ENCODE measurements around the gene TMEM221. TPM values are rescaled to one million over a fixed set of nuclear protein-coding genes. Genes with fewer than 3 reads are reported as not detected.
"Not testable (repeated sequence)": the region's sequence is repeated elsewhere in the genome, so short reads cannot be mapped to it uniquely, and the experiment has no call there.

The TMEM221 gene
- total RNA-seq, 1 experiment from 2014 or later, result not detected

DNA sequence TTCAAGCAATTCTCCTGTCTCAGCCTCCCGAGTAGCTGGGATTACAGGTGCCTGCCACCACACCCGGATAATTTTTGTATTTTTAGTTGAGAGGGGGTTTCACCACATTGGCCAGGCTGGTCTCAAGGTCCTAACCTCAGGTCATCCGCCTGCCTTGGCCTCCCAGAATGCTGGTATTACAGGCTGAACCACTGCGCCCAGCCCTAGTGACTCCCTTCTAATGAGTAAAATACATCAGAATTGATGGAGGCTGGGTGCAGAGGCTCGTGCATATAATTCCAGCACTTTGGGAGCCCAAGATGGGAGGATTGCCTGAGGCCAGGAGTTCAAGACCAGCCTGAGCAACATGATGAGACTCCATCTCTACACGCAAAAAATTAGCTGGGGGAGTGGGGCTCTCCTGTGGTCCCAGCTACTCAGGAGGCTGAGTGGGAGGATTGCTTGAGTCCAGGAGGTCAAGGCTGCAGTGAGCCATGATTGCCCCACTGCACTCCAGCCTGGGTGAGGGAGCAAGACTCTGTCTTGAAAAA, 26.6 kb upstream of the TMEM221 start:
- not testable (repeated sequence) for DNase-seq (ENCODE audit: low read depth)

DNA sequence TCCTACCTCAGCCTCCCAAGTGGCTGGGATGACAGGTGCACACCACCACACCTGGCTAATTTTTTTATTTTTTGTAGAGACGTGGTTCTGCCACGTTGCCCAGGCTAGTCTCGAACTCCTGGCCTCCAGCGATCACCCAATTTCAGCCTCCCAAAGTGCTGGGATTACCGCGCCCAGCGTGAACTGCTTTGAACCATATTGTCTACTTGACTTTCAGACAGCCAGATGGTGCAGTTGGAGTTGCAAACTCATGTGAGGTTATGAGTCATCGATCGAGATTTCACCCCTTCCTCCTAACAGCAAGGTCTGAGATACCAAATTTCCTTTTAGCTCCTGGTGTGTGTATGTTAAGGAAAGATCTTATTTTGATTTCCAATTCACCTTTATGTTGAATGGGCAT, 24.6 kb upstream of the TMEM221 start:
- DNase-seq (ENCODE audit: low read depth), result peak; percentile 89

DNA sequence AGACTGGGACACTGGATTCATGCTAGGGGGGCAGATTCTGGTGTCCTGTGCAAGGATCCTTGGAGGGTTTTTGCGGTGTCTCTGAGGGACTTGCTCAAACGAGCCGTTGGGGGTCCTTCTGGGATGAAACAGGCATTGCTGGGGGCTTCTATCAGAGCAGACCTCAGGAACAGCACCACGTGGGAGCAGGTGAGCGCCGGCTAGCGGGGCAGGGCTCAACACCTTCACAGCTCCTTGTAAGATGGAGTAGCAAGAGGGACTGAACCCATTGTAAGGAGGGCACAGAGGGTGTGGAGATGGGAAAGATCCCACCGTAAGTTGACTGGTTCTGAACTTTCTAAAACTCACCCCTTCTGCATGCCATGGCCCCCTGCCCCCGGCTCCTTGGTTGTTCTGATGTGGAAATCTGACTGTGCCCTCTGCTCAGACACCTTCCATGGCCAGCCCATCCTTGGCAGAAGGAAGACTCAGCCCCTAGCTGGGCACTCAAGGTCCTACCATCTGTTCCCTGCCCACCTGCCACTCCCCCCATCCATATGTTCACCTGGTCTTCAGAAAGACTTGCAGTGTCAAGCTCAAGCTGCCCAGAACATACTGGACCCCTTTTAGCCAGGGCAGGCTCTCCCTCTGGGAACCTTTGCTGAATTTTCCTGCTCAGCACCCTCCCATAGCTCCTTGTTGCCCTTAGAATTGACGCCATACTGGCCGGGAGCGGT, 23.1 kb upstream of the TMEM221 start:
- no peak for DNase-seq (ENCODE audit: low read depth)

DNA sequence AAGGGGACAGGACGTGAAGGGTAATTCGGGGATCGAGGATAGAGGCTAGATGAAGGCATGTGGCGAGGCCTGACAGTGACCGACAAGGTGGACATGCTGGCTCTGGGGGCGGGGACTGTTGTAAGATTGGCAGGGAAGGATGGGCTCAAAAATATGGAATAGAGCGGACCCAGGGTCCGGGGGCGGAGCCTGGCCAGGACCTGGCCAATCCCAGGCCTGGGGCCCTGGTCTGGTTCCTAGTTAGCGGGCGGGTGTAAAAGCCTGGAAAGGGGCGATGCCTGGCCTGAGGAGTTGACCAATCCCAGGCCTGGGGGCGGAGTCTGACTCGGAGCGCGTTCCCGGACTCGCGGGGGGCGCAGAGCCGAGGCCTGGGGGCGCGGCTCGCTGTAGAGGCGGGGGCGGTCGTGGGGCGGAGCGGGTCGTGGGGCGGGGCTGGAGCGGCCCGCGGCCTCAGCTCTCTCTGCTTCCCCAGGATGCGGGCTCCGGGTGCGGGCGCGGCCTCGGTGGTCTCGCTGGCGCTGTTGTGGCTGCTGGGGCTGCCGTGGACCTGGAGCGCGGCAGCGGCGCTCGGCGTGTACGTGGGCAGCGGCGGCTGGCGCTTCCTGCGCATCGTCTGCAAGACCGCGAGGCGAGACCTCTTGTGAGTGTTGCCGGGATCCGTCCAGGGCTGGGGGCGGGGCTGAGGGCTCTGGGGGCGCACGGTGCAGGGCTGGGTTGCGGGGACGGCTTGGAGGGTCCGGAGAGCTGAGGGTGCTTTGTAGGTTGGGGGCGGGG, 21.8 kb upstream of the TMEM221 start, which contains the start of gene SLC27A1:
Gene SLC27A1 (plus strand): TSS at position 457 of the 774 bp plus-strand sequence. CDS start 17 bp downstream, at position 474.
- peak; percentile 99 for DNase-seq (ENCODE audit: low read depth)

DNA sequence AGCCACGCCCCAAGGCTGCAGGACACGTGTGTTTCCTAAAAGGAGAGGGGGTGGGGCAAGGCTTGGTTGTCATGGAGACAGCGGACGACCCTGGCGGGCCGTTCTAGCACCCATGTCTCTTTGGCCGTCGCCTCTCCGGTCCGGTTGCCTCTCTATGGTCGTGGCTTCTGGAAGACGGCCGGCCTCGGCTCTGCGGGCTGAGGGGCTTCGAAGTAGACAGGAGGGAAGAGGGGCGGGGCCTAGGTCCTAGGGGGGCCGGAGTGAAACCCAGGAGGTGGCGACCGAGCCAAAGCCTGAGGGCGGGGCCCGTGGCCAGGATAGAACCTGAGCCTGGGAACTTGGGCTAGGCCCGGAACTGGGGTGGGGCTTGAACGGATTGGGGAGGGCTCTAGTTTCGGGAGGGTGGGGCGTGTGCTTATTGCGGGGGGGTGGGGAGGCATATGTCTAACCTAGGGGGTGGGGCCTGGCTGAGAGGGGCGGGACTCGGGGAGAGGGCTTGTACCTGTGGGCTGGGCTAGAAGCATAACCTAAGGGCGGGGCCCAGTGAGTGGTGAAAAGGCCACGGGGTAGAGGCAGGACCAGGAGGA, 21.1 kb upstream of the TMEM221 start:
- DNase-seq (ENCODE audit: low read depth), result peak; percentile 84

DNA sequence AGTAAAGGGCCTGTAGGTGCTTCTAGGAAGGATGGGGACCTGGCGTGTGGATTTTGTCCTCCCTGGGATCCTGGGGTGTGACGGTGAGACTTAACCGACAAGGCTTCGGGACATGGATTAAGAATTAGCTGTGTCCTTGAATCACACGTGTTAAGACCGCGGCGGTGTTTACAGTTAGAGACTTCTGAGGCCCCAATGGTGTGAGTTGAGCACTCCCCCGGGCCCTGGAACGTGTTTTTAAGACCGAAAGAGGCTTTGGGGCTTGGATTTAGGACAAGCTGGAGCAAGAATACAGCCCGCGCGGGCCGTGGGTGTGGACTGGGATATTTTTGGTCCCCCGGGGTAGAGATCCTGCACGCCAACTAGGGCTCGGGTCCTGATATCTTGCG, 20.6 kb upstream of the TMEM221 start:
- no peak for DNase-seq (ENCODE audit: low read depth)

DNA sequence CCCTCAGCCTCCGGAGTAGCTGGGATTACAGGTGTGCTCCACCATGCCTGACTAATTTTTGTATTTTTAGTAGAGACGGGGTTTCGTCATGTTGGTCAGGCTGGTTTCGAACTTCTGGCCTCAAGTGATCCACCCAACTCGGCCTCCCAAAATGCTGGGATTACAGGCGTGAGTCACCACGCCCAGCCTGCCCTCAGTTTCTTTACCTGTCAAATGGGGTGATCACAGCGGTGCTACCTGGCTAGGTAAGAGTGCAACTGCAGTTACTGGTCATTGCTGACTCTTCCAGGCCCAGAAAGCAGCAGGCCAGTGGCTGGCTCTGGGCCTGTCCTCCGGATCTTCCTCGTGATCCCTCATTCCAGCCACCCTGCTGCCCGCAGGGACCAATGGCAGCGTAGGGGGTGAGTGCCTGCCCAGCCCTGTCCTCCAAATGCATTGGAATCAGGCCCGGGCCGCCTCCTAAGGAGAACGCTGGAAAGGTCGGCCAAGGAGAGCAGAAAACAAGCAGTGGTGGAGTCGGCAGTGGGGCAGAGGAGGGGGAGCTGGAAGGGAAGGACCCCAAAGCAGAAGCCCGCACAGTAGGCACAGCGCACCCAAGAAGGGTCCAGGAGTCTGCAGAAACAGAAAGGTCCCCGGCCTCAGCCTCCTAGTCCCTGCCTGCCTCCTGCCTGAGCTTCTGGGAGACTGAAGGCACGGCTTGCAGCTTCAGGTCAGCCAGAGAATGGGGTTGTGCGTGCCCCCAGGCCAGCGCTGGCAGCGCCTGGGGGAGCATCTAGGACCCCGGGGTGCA, 20.0 kb upstream of the TMEM221 start:
- no peak for DNase-seq (ENCODE audit: low read depth)

DNA sequence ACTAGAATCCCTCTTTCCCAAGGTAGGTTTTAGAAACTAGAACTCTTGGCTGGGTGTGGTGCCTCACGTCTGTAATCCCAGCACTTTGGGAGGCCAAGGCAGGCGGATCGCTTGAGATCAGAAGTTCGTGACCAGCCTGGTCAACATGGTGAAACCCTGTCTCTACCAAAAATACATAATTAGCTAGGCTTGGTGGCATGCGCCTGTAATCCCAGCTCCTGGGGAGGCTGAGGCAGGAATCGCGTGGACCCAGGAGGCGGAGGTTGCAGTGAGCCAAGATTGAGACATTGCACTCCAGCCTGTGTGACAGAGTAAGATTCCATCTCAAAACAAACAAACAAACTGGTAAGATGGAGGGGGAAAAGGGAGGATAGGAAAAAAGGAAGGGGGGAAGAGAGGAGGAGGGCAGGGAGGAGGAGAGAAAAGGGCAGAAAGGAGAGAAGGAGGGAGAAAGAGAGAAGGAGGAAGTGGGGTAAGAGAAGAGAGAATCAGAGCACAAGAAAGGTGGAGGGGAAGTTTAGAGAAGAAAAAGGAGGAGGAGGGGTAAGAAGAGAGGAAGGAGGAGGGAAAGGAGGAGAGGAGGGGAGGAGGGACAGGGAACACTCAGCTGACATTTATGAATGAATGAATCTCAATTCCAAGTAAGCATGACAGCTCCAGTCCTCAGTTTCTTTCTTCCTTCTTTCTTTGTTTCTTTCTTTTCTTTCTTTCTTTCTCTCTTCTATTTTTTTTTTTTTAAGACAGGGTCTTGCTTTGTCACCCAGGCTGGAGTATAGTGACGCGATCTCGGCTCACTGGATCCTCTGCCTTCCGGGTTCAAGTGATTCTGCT, 19.2 kb upstream of the TMEM221 start:
- DNase-seq (ENCODE audit: low read depth), result no peak

DNA sequence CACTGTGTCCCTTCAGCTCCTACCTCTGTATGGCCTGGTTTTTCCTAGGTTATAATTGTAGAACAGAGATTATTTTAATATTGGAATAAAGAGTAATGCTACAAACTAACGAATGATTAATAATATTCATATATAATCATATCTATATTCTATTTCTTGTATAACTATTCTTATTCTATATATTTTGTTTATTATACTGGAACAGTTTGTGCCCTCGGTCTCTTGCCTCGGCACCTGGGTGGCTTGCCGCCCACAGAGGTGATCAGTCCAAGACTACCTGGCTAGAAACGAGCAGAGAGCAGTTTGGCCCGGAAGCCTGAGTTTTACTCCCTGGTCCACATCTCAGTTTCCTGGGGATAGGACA, 18.0 kb upstream of the TMEM221 start:
- DNase-seq (ENCODE audit: low read depth), result no peak

DNA sequence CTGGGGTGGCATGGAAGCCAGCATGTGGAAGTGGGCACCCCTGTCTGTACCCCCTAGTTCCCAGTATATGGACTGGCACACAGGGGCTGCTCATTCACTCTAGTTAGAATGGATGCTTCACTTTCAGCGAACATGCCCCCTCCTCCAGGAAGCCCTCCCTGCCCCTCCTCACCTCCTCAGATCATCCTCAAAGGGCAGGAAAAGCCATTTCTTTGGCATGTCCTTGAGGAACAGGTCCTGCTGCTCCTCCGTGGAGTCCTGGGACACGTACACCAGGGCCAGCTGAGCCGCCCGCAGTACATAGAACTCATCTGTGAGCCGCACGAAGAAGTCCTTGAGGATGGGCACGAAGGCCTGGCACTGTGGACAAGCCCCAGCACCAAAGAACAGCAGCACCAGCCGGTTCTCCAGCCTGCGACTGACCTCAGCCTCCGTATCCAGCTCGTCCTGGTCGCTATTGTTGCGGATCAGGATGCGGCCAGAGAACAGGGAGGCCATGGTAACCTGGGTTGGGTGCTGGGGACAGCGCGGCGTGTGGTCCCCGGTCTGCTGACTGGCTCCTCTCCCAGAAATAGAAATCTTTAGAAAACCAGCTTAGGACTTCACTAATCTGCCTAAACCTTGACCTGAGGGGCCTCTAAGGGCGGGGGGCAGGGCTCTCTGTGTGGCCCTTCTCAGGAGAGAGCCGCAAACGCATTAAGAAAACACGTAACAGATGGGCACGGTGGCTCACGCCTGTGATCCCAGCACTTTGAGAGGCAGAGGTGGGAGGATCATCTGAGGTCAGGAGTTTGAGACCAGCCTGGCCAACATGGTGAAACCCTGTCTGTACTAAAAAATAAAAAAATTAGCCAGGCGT, 12.1 kb upstream of the TMEM221 start, which contains the start of gene NXNL1:
Gene NXNL1 (minus strand): TSS at position 555 of the 859 bp plus-strand sequence. CDS start 57 bp downstream, at position 498.
- DNase-seq (ENCODE audit: low read depth), result no peak

DNA sequence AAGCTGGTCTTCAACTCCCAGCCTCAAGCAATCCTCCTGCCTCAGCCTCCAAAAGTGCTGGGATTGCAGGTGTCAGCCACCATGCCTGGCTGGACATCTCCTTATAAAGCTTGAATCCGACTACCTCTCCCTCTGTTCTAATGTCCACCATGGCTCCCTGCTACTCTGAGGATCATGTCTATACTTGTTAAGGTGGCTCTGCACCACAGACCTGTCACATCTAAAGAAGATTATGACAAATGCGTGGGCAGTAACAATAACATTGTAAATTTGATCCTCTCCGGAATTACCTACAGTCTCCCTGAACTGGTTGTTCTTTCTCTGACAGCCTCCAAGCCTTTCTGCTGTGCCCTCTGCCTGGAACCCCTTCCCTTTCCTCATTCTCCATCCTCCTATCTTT, 10.5 kb upstream of the TMEM221 start:
- no peak for DNase-seq (ENCODE audit: low read depth)

DNA sequence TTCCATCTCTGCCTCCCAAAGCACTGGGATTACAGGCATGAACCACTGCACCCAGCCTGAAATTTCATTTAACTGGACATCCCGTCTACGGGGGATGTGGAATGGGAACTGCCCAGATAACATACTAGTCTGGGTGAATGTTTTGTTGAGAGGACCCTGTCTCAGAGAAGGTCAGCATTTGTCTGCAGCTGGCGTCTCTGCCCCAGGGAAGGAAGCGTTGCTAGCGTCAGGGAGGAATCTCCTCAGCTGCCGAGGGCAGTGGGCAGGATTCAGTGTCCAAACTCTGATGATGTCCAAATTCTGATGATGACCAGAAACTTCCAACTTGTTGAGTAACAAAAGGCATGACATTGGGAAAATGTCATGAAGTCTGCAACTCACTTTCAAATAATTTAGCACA, 9.1 kb upstream of the TMEM221 start:
- DNase-seq (ENCODE audit: low read depth), result no peak

DNA sequence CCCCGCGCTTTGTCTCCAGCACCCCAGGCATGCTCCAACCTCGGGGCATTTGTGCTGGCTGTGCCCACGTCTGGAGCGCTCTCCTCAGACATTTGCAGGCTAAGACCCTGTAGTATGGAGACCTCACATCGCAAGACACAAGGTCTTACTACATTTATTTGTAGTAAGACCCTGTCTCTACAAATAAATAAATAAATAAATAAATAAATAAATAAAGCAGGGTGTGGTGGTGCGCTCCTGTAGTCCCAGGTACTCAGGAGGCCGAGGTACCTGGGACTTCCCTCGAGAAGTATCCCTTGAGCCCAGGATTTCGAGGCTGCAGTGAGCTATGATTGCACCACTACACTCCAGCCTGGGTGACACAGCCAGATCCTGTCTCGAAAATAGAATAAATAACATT, 7.7 kb upstream of the TMEM221 start:
- DNase-seq (ENCODE audit: low read depth), result no peak

DNA sequence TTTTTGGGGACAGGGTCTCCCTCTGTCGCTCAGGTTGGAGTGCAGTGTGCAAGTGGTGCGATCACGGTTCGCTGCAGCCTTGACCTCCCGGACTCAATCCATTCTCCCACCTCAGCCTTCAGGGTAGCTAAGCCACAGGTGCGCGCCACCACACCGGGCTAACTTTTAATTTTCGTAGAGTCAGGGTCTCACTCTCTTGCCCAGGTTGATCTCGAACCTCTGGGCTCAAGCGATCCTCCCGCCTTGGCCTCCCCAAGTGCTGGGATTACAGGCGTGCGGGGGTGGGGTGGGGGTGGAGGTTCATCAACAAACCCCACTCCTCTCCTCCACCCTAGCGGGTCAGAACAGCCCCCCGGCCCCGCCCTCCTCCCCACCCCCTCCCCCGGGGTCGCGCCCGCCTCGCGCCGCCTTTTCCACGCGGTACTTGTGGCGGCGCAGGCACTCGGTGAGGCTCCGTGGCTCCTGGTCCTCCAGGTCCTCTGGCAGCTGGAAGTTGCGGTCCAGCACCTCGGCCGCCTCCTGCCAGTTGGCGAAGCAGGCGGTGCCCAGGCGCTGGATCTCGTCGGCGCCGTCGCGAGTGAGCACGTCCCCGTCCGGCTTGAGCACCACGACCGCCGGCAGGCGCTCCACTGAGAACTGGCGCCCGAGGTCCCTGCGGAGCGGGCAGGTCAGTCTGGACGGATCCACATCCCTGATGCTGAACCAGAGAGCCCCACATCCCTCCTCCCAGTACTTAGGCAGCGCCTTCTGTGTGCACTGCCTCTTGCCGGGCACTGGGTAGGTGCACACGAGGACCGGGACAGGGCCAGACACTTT, 7.0 kb upstream of the TMEM221 start:
- no peak for DNase-seq (ENCODE audit: low read depth)

DNA sequence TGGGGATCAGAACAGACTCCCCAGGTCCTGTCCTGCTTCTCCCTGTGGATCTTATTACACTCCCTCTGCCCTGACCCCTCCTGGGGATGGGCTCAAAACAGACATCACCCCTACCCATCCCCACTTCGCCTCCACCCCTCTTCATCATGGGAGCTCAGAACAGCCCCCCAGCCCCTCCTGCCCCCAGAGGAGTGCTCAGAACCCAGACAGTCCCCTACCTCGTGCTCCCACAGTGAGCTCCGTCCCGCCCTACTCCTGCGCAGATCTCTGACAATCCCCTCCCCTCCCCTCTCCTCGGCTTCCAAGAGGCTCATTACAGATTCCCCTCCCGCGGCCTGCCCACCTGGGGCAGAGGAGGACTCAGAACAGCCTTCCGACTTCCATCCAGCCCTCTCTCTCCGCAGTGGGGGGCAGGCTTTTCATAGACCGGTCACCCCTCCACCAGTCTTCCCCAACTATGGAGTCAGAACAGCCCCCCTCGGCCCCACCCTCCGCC, 6.2 kb upstream of the TMEM221 start:
- DNase-seq (ENCODE audit: low read depth), result no peak

DNA sequence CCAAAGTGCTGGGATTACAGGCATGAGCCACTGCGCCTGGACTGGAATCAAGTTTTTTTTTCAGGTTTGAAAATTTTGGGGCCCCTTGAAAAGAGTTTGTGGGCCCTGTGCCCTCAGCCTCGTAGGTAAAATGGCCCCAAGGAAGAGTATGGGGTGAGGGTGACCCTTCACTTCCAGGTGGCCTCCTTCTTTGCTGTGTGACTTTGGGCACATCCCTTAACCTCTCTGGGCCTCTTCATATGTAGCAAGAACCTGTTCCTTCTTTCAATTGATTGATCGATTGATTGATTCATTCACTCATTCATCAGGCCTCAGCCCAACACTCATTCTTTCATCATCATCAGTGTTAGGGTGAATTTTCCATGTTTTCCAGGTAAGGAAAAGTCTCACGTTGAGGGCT, 3.4 kb upstream of the TMEM221 start:
- no peak for DNase-seq (ENCODE audit: low read depth)

DNA sequence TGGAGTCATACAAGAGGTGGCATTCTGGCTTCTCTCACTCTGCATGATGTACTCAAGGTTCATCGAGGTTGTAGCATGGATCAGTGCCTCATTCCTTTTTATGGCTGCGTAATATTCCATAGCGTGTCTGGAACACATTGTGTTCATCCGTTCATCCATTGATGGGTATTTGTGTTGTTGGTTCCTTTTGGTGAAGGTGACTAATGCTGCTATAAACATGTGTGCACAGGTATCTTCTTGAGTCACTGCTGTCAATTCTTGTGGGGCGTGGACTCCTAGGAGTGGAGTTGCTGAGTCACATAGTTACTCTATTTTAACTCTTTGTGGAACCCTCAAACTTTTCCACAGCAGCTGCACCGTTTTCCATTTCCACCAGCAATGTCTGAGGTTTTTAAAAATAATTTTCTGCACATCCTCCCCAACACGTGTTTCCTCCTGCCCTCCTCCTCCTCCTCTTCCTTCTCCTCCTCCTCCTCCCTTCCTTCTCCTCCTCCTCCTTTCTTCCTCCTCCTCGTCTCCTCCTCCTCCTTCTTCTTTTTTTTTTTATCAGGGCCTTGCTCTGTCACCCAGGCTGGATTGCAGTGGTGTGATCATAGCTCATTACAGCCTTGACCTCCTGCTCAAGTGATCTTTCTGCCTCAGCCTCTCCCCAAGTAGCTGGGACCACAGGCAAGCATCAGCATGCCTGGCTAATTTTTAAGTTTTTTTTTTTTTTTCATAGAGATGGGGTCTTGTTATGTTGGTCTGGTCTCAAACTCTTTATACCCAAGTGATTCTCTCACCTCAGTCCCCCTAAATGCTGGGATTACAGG, 2.0 kb upstream of the TMEM221 start:
- DNase-seq (ENCODE audit: low read depth), result peak; percentile 47

All from HT1080 (cell line).